SIG-M5 treated with dmso at 0.1 percent for 504 hours (cell line): ENCODE measurements around the gene ZNF844.
"Not testable (repeated sequence)": the region's sequence is repeated elsewhere in the genome, so short reads cannot be mapped to it uniquely, and the experiment has no call there.

Source experiments
- DNase-seq: peaks from one replicate; lab custom pipeline; 2025; ENCODE audit not compliant: unreplicated experiment; lab: John Stamatoyannopoulos, UW

The ZNF844 gene

GRCh38 chr19:12064590-12065538, at the start of gene ZNF844:
TSS of gene ZNF844 (plus strand) at chr19:12064731. CDS start at chr19:12064874, 143 bp downstream.
- no peak for DNase-seq

- DNase-seq, result no peak
These were observed 49.3 kb upstream of the ZNF844 start for GRCh38 chr19:12015015-12015752.

GRCh38 chr19:12015753-12016116, 48.8 kb upstream of the ZNF844 start:
- DNase-seq, result no peak

- no peak for DNase-seq
These were observed 30.3 kb upstream of the ZNF844 start for GRCh38 chr19:12034198-12034597.

GRCh38 chr19:12034620-12035019, 29.9 kb upstream of the ZNF844 start:
- no peak for DNase-seq

GRCh38 chr19:12035220-12036172, 29.0 kb upstream of the ZNF844 start, which contains the start of gene ZNF433:
TSS of gene ZNF433 (minus strand) at chr19:12035679. CDS start at chr19:12035539, 140 bp downstream.
- DNase-seq, result peak; percentile 73

- DNase-seq, result no peak
These were observed 21.6 kb upstream of the ZNF844 start for GRCh38 chr19:12042893-12043292.

GRCh38 chr19:12043752-12044422, 20.6 kb upstream of the ZNF844 start:
- no peak for DNase-seq

GRCh38 chr19:12047868-12048267, 16.7 kb upstream of the ZNF844 start:
- no peak for DNase-seq

GRCh38 chr19:12052091-12052496, 12.4 kb upstream of the ZNF844 start:
- no peak for DNase-seq

- DNase-seq, result no peak
These were observed 11.9 kb upstream of the ZNF844 start, which contains the start of gene ZNF878 for GRCh38 chr19:12052497-12053169. TSS of gene ZNF878 (minus strand) at chr19:12052961. CDS start at chr19:12052801, 160 bp downstream.

GRCh38 chr19:12055784-12056183, 8.7 kb upstream of the ZNF844 start:
- DNase-seq, result no peak

GRCh38 chr19:12075538-12076139, 11.1 kb downstream of the ZNF844 start:
- no peak for DNase-seq

GRCh38 chr19:12076331-12076730, 11.8 kb downstream of the ZNF844 start:
- not testable (repeated sequence) for DNase-seq

GRCh38 chr19:12077375-12077774, 12.8 kb downstream of the ZNF844 start:
- DNase-seq, result no peak

GRCh38 chr19:12083336-12083735, 18.8 kb downstream of the ZNF844 start:
- not testable (repeated sequence) for DNase-seq

- DNase-seq, result no peak
These were observed 20.7 kb downstream of the ZNF844 start for GRCh38 chr19:12085074-12085818.

- no peak for DNase-seq
These were observed 26.3 kb downstream of the ZNF844 start for GRCh38 chr19:12090807-12091206.
